ENCODE data around the gene COPZ2.
"Not testable (repeated sequence)": the region's sequence is repeated elsewhere in the genome, so short reads cannot be mapped to it uniquely, and the experiment has no call there.

COPZ2 gene

DNA sequence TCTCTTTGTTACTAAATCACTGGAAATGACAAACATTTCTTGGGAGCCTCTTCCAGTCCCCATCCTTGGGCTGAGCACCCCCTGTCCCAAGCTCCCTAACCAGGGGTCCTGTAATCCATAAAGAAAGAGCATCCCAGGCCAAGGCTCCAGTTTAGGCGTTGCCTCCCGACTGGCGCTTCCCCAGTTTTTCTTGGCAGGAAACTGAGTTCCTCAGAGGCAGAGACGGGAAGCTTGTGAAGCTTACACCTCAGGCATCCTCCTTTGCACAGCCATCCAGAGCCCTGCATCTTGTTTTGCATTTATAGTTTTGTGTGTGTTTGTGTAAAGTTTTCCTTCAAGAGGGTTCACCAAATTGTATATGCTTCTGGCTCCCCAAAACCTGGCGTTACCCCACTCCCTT, 7.1 kb downstream of the COPZ2 start:
- DNase-seq (ENCODE audit: low read depth in 2 of 2) = no peak

DNA sequence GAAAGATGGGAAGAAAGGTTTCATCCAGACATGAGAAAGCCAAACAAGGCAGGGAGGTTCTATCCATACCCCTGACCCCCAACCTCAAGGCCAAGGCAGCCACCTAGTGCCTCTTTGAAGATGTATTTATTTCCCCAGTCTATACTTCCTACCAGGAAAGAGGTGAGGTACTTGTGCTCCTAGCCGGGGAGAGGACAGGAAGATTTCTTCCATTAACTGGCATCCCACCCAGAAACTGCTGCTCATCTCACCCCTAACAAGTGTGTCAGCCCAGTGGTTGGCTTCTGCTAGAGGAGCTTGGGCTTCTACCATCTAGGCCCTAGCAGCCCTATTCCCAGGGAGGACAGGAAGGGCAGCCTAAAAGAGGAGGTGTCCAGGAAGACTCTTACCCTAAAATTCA, 8.9 kb downstream of the COPZ2 start:
- no peak for DNase-seq (ENCODE audit: low read depth in 2 of 2)

DNA sequence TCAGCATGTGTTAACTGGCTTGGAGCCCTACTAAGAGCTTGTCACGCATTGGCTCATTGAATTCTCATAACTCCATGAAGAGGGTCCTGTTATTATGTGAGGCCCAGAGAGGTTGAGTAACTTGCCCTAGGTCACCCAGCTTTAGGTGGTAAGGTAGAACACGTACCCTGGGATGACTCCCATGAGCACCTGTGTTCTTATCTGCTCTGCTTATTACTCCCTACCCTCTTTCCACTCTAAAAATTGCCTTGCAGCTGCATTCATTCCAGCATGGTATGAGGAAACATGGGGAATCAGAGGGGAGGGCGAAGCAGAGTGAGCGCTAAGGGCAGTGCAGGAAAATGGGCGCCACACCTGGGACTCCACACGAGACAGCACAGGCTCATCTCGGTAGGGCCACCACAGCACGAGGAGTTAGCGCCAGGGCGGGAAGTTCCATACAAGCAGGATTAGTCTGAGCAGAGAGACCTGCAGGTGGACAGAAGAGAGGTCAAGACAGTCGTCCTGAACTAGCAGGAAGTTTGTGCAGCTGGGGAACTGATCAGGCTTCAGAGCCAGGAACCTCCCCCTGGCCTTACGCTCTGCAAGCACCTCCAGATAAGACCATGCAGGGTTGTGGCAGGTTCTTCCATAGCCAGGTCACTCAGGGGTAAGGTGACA, 10.1 kb downstream of the COPZ2 start:
- no peak for DNase-seq (ENCODE audit: low read depth in 2 of 2)

DNA sequence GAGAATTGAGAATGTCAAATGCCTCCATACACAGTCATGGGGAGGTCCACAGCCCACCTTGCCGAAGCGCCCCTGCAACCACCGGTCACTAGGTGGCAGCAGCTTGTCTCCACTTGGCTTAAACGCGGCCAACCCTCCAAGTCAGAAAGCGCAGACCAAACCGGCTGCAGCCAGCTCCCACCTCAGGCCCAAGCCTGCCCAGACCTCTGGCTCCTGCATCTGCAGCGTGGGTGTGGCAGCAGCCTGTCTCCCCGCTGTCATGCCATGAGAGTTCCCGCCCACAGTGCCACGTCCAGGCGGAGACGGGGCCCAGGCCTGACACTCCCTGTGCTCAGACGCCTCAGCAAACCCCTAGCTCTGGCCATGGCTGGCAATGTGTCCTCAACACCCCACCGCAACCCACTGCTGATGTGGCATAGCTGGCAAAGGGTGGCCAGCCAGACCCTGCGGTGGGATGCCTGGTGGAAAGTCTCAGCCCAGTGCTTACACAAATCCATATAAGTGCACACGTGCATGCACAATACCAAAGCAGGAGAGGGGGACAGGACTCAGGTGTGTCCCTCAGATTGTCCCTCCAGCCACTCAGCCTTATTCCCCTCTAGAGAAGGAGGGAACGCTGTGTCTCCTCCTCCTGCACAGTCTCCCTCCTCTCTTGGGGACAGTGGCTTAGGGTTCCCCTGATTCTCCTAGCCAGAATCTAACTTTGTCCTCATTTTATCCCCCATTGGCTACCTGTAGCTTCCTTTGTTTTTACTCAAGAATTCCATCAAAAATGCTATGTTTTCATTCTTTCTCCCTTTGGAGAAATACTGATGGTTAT, 10.9 kb downstream of the COPZ2 start:
- DNase-seq (ENCODE audit: low read depth in 2 of 2) = peak in 1 of 2 donors; percentile 65

DNA sequence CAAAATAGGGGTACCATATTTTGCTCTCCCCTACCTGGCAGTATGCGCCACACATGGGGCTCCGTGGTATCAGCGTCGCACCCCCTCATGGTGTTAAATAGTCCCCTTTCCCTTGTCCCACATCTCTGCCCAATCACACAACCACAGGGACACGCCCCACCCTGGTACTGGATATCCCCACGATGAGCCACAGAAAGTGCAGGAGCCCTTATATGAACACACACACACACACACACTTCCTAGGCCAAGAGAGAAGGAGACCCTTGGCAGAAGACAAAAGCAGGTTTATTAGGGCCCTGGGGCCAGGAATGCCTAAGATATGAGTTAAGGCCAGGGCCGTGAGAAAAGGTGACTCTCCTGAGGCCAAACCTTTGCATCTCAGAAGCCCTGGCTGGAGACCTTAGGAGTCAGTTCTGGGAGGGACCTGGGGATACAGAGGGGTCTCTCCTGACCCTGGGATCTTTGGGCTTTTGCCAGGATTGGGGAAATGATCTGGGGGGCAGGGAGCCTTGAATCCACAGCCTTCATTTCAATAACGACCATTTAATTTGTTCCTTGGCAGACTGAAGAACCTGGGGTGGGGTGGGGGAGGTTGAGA, 11.6 kb downstream of the COPZ2 start:
- DNase-seq (ENCODE audit: low read depth in 2 of 2) = no peak

DNA sequence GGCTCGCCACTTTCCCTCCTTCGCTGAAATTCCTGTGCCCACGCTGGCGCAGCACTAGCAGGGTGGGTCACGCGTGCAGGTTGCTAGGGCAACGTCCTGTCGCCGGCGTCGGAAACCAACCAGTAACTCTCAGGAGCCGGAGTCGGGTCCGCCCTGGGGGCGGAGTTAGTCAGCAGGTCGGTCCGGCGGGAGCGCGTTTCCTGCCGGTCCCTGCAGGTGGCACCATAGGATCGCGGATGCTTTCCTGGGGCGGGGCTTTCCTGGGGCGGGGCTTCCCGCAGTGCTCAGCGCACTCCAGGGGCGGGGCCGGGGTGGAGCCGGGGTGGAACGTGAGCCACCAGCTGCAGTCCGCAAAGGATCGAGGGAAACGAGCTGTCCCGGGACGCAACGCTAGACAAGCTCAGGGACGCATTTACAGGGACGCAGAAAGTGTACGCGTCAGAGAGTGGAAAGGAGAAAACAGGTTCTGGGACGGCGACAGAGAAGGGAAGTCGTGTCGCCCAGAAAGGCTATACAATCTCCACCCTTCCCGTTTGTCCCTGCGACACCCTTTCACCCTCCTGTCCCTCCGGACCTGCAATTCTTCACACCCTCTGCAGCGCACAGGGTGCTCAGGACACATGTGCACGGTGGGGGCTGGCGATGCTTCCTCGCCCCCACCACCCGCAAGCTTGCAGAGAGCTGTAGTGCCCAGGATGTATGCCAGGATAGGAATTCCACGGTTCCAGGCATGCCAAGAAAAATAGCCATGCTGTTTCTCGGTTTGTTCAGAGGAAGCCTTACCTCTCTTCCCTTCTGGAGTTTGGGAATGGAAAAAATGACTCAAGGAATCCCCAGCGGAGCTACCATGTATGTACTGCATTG, 12.3 kb downstream of the COPZ2 start:
- peak; percentile 95 to 97 for DNase-seq (ENCODE audit: low read depth in 2 of 2)

DNA sequence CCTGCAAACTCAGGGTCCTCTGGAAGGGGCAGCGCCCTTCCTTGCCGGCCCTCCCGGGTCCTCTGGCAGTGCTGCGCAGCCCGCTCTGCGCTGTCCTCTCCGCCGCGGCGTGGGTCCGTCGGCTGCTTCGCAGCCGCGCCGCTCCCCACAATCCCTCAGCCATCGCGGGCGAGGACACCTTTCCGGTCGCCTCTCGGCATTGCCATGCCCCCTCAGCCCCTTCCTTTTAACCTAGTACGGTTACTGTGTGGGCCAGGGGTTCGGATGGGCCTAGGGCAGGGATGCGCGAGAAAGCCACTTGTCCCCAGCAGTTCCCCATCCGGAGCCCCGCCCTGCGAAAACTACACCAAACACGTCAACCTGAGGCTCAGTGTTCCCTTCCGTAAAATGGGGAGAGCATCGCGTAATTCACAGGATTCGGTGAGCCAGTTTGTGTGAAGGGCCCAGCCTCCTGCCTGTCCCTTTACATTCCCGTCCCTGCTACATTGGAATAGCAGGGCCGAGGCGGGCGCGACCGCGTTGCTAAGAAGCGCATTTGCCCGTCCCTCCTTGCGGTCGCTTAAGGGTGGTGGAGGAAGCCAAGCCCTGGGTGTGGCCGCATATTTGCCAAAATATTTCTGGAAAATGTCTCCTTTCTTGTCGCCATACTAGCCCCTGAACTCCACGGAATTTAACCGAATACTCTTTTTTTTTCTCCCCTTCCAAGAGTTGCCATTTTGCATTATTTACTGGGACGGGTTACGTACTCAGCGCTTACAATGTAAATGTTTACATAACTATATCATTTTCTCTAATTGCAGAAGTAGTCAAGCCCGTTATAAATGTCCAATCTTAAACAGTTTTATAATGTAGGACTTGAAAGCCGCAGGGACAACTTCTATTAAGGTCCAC, 13.2 kb downstream of the COPZ2 start:
- no peak for DNase-seq (ENCODE audit: low read depth in 2 of 2)

DNA sequence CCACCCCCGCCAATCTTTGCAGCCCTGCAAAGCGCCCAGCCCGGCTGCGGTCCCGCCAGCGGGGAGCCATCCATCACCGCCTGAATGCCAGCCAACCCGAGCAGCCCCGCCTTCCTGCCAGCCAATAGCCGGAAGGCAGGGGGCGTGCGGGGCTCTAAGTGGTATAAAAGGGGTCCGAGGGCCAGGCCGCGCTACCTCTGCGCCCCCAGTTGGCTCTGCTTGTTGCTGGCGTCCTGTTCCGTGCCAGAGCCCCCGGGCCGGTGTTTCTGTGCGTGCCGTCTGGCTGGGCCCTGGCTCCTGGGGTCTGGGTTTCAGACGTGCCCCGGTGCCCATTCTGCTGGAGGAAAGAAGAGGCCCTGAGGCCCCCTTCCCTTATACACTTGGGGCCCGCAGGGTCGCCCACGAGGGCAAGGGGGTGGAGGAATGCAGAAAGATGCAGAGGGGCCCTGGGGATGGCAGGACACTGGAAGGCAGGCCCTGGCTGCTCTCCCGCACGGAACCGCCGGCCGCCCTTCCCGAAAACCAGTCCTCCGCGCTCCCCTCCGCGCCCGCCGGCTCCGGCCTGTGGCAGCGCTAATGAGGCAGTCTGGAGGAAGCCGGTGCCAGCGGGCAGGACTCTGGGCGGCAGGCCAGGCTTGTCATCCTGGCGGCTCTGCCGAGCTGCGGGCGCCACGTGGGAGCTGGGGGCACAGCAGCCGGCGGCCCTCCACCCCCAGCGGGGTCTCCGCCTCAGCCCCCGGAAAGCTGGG, 14.0 kb downstream of the COPZ2 start:
- DNase-seq (ENCODE audit: low read depth in 2 of 2) = no peak

DNA sequence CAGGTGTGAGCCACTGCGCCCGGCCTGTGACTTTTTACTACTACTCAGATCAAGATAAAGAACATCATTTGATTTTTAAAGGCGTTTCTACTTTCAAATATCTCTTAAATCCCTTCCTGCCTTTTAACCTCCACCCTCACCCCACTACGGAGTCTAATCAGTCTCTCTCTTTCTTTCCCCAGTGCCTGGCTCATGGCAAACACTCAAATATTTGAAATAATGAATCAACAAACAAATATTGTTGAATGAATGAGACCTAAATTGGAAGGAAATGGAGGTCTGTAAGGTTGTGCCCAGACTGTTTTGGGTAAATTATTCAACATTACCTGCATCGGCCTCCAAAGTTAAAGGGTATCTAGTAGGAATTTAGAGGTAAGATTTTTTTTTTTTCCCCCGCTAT, 14.7 kb downstream of the COPZ2 start:
- no peak for DNase-seq (ENCODE audit: low read depth in 2 of 2)

DNA sequence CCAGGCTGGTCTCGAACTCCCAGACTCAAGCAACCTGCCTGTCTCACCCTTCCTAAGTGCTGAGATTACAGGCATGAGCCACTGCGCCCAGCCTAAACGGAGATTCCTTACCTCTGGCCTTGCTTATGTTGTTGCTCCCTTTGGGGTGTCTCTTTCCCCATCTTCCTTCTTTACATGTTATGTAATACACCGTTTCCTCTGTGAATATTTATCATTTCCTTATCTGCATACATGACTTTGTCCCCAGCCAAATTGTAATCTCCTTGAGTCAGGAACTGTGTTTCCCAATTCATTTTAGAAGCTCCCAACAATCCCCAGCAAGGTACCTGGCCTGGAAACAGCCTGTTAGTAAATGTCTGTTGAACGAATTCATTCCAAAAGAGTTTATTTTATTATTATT, 15.7 kb downstream of the COPZ2 start:
- no peak for DNase-seq (ENCODE audit: low read depth in 2 of 2)

DNA sequence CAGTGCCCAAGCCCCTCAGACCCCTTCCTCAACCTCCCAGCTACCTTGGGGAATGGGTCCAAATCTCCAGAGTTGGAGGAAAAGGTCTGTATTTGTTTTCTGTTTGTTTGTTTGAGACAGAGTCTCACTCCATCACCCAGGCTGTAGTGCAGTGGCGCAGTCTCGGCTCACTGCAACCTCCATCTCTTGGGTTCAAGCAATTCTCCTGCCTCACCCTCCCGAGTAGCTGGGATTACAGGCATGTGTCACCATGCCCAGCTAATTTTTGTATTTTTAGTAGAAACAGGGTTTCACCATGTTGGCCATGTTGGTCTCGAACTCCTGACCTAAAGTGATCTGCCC, 19.8 kb downstream of the COPZ2 start:
- DNase-seq (ENCODE audit: low read depth in 2 of 2) = not testable (repeated sequence)

DNA sequence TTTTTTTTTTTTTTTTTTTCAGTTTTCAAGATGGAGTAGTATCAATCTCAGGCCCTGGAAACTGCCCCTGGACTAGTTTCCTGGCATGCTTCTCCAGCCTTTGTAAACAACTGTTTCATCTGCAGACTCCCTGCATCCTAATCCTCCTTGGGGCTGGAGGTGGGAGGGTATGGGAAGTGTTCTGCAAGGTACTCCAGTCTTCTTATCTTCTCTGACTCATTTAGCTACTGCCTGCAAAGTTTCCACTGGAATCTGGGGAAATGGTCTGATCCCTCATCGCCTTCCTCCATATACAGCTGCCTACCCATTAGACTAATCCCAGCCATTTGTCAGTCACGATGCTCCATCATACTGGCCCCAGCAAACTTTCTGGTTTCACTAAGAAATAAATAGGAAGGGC, 21.5 kb downstream of the COPZ2 start:
- no peak for DNase-seq (ENCODE audit: low read depth in 2 of 2)

DNA sequence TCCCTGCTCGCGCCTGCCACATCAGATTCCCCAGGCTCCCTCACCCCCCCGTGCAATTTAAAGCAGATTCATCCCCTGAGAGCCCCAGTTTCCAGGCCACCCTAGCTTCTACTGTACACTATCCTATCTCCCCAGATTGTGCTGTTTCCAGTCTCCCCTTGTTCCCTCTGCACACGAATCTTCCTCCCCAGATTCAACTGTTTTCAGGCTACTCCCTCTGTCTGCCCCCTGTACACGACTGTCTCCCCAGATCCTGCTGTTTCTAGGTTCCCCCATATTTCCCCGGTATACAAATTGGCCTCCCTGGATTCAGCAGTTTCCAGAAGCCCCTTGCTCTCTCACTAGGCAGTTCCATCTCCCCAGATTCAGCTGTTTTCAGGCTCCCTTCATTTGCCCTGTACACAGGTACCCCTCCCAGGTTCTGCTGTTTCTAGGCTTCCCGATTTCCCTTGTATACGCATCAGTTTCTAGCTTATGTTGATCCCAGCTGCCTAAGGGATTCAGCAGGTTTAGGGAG, 22.9 kb downstream of the COPZ2 start:
- DNase-seq (ENCODE audit: low read depth in 2 of 2) = no peak

DNA sequence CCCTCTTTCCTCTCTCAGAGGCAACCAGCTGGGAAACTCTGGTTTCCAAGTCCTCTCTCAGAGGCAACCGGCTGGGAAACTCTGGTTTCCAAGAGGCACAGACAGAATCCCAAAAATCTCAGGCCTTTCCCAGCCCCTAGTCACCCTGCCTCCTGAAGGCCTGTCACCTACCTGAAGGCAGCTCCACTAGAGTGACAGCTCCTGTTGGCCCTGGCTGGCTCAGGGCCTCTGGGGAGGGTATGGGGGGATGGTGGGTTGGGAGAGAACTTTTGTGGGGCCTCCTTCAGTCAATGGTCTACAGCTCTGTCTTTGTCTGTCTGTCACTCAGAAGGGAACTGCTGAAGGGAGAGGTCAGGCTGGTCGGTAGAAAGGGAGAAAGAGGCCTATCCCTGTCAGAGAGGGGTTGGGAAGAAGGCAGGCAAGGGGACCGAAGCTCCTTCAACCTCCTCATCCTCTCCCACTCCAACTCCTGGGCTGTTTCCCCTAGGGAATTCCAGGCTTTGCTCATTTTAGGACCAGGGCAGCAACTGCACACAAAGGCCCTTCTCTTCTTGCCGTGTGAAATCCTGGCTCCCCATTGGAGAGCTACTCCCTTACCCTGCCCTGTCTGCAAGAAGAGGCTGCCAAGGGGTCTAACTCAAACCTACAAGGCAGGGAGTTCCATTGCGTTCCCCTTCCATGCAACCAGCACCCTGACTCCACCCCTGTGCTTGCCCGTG, 23.6 kb downstream of the COPZ2 start:
- DNase-seq (ENCODE audit: low read depth in 2 of 2) = no peak

DNA sequence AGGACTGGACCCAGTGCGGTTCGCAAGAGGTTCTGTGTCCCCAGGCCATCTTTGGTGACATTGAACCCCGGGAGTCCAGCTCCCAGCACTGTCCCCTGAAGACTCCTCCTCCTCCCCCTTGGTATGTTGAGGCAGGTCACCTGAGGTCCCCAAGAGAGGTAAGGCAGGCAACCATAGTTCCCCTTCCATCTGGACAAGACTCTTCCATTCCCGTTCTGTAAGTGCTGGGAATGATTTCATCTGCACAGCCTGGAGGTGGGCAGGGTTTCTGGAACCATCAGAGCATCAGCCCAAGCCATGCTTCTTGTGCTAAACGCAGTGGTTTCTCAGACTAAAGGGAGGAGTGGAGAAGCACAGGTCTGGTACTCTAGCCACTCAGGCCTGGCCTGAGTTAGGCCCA, 24.9 kb downstream of the COPZ2 start:
- no peak for DNase-seq (ENCODE audit: low read depth in 2 of 2)

DNA sequence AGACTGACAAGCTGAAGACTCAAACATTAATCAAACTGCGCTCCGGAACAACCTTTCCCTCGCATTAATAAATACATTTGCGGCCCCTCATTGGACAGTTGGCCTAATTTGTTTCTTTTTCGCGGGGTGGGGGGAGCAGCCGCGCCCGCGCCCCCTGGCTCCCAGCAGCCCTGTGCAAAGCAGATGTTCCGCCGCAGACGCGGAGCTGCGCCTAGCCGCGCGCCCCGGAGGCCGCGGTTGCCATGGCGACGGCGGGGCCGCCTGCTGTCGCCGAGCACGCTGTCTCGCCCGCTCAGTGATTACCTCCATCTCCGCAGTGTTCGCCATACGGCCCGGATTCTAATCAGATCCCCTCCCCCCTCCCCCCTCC, 25.5 kb downstream of the COPZ2 start:
- peak in 1 of 2 donors; percentile 54 for DNase-seq (ENCODE audit: low read depth in 2 of 2)

DNA sequence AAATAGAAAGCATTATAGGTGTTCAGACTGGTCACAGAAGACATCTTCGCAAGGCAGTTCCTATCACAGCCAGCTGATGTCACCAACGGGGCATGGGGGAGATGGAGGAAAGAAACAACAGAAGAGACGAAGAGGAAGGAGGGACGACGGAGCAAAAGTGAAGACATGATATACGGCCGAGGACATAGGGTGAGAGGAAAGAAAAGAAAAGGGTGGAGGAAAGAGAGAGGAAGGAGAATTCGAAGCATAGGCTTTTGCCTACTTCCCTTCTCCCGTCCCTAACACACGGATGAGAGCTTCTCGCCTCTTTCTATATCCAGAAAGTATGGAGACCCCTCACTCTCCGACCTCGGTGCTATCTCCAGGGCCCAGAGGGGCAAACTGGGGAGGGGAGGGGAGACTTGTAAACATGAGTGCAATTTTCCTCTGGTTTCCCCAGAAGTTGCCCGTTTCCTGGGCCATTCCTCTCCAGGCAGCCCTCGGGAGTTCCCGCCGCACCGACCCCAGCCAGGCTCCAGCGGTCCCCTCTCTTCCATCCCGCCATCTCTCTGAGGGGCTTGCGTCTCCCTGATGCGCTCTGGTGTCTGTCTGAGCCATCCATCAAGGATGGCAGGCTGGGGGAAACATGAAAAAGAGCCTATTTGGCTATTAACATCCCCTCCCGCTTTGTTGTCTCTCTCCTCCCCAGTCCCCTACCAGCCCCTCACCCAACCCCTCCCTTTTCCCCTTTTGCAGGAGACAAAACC, 26.0 kb downstream of the COPZ2 start:
- no peak for DNase-seq (ENCODE audit: low read depth in 2 of 2)

DNA sequence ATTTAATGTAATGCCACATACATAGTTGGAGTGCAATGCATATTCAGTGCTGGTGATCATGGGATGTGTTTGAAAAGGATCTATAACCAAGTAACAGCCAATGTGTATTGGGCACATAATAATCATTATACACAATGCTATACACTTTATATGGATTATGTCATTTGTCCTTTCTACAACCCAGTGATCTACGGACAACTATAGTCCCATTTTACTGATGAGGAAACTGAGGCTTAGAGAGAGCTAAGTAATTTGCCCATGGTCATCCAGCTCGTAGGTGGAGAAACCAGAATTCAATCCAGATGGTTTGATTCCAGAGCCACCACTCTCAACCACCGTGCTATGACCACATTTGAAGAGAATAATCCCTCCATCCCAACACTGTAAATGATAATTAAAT, 27.4 kb downstream of the COPZ2 start:
- DNase-seq (ENCODE audit: low read depth in 2 of 2) = no peak
